ENCODE results near the gene PDIK1L. TPM values are rescaled to one million over a fixed set of nuclear protein-coding genes. Genes with fewer than 3 reads are reported as not detected.
A peak's percentile ranks its signal among the peaks of the same experiment; 100 is the strongest.

The PDIK1L gene
- total RNA-seq, 1 donor from 2014 or later = 6.8 TPM

DNA sequence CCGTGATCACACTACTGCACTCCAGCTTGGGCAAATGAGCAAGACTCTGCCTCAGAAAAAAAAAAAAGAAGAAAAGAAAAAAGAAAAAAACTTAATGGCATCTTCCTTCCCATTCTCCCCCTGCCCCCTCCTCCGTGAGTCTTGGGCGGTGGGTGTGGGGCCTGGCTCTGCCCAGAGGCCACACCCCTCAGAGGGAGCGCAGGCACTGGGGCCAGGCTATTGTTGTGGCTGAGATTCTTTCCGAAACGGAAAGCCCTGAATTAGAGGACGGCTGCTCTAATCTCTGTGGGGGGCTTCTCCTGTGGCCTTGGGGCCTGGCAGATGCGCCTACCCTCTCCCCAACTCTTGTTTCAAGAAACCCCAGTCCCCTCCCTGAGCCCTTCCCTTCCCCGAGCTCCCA, 43.1 kb downstream of the PDIK1L start:
- no peak overlapping the region for H3K4me3 Mint-ChIP-seq (ENCODE audit: unreplicated experiment)

DNA sequence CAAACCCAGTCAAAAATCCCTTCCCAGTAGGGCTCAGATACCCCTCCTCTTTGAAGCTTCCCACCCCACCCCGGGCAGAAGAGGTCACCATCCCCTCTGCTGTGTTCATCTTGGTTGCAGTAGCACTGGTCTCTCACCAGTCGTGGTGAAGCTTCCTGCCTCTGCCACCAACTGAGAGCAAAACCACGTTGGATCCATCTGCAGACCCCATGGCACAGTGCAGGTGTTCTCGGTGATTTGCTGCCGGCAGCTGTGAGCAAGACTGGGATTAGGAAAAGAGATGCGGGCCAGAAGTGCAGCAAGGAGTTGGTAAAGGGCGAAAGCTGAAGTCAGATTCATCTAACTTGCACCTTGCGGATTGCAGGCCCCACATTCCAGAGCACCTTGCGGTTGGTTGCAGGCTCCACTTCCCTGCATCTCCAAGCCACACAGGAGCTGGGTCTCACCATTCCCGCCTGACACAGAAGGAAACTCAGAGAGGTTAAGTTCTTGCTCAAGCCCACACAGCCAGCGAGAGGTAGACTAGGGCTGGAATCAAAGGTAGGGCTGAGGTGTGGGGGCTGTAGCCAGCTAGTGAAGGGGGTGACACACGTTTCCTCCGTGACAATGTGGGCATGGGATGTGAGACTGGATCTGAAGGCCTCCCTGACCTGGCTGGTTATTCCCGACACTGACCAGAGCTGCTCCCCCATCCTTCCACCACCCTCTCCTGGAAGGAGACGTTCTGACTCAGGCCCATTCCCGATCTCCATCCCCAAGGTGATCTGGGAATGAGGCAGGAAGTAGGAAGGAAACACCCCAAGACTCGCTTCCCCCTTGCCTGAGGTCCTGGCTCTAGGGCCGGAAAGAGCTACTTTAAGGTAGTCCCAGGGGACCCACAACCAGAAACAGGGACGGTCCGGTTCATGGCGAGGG, 44.0 kb downstream of the PDIK1L start:
- Mint-ChIP-seq H3K9me3 (ENCODE audit: low read depth) (no peaks in the 10 kb centered on the region), H3K4me1 (ENCODE audit: low read depth) (peaks cover 15% of the 10 kb centered on the region), H3K27ac (ENCODE audit: unreplicated experiment) (no peak overlapping the region), H3K27me3 (ENCODE audit: low read depth) (peaks cover 3% of the 10 kb centered on the region), H3K4me3 (ENCODE audit: unreplicated experiment) (no peak overlapping the region), H3K36me3 (ENCODE audit: low read depth) (no peaks in the 10 kb centered on the region)
- DNase-seq (ENCODE audit: low spot score) = peak; percentile 44
- TF ChIP-seq, protein P1, sequence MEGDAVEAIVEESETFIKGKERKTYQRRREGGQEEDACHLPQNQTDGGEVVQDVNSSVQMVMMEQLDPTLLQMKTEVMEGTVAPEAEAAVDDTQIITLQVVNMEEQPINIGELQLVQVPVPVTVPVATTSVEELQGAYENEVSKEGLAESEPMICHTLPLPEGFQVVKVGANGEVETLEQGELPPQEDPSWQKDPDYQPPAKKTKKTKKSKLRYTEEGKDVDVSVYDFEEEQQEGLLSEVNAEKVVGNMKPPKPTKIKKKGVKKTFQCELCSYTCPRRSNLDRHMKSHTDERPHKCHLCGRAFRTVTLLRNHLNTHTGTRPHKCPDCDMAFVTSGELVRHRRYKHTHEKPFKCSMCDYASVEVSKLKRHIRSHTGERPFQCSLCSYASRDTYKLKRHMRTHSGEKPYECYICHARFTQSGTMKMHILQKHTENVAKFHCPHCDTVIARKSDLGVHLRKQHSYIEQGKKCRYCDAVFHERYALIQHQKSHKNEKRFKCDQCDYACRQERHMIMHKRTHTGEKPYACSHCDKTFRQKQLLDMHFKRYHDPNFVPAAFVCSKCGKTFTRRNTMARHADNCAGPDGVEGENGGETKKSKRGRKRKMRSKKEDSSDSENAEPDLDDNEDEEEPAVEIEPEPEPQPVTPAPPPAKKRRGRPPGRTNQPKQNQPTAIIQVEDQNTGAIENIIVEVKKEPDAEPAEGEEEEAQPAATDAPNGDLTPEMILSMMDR (IDR thresholded peaks at IDR 0.05) = no peak

More for the DNA sequence above, 43.1 kb downstream of the PDIK1L start:
- DNase-seq (ENCODE audit: low spot score) = peak; percentile 29
- H3K4me1 Mint-ChIP-seq (ENCODE audit: low read depth) = peaks cover 15% of the 10 kb centered on the region
- no peaks in the 10 kb centered on the region for H3K9me3 Mint-ChIP-seq (ENCODE audit: low read depth)
- no peak overlapping the region for H3K27ac Mint-ChIP-seq (ENCODE audit: unreplicated experiment)
- TF ChIP-seq, protein P1 (IDR thresholded peaks at IDR 0.05) = no peak
- no peaks in the 10 kb centered on the region for H3K36me3 Mint-ChIP-seq (ENCODE audit: low read depth)
- H3K27me3 Mint-ChIP-seq (ENCODE audit: low read depth) = peaks cover 5% of the 10 kb centered on the region

GRCh38 chr1:26156285-26157038, 44.8 kb downstream of the PDIK1L start:
- Mint-ChIP-seq H3K9me3 (ENCODE audit: low read depth) (no peaks in the 10 kb centered on the region), H3K36me3 (ENCODE audit: low read depth) (no peaks in the 10 kb centered on the region), H3K4me1 (ENCODE audit: low read depth) (peaks cover 19% of the 10 kb centered on the region), H3K4me3 (ENCODE audit: unreplicated experiment) (no peak overlapping the region), H3K27ac (ENCODE audit: unreplicated experiment) (no peak overlapping the region), H3K27me3 (ENCODE audit: low read depth) (peaks cover 3% of the 10 kb centered on the region)
- DNase-seq (ENCODE audit: low spot score) = peak; percentile 77
- TF ChIP-seq, protein P1 (IDR thresholded peaks at IDR 0.05) = no peak

DNA sequence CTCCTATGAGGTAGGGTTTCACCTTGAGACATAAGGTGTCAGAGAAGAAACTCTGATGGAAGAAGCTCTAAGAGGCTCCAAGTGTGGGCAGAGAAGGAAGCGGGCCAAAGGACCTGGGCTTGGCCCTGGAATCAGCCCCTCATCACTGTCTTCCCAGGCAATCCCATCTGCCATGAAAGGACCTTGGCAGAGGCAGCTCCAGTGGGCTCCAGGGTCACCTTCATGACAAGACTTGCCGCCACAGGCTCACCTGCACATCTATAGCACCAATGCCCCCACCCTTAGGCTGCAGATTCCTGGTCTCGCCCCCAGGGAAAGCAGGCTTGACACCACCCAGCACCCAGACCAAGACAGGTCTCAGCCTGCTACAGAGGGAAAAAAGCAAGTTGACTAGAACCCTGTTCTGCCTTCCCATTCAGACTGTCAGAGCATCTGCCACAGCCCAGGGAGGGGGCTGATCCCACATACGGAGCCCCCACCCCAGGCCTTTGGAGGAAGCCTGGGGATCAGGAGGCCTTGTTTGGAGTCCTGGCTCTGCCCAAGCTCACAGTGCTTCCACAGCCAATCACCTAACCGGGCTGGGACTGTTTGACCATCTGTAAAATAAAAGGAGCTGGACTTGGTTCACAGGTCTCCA, 46.8 kb downstream of the PDIK1L start:
- TF ChIP-seq, protein P1 (IDR thresholded peaks at IDR 0.05) = no peak
- Mint-ChIP-seq H3K27ac (ENCODE audit: unreplicated experiment) (peak overlapping the region; percentile 32), H3K27me3 (ENCODE audit: low read depth) (peaks cover 3% of the 10 kb centered on the region), H3K4me3 (ENCODE audit: unreplicated experiment) (peak overlapping the region; percentile 44), H3K9me3 (ENCODE audit: low read depth) (no peaks in the 10 kb centered on the region), H3K4me1 (ENCODE audit: low read depth) (peaks cover 24% of the 10 kb centered on the region), H3K36me3 (ENCODE audit: low read depth) (no peaks in the 10 kb centered on the region)
- peak; percentile 36 for DNase-seq (ENCODE audit: low spot score)

Measured in chondrocyte (in vitro differentiated cells).